ENCODE data around the gene CACUL1. TPM values are rescaled to one million over a fixed set of nuclear protein-coding genes. Genes with fewer than 3 reads are reported as not detected.

The CACUL1 gene
- total RNA-seq, 3 donors from 2014 or later = 39.2 to 54.0 (median 40.0) TPM

- H3K36me3 ChIP-seq (ENCODE audit: low read depth) = no peaks in the 10 kb centered on the region
- H3K4me1 ChIP-seq (ENCODE audit: low read depth) = no peaks in the 10 kb centered on the region
- H3K9me3 ChIP-seq = no peaks in the 10 kb centered on the region
- TF ChIP-seq CTCF (IDR thresholded peaks at IDR 0.05) = no peak
- intact Hi-C loops (cut with DNase I, micrococcal nuclease) = no loop called here
- H3K4me3 ChIP-seq = no peak overlapping the region
- DNase-seq (no peak), ATAC-seq (no peak)
Measured at GRCh38 chr10:118767297-118768040, 12.7 kb upstream of the CACUL1 start.

- DNase-seq (no peak), ATAC-seq (no peak)
- no peak for TF ChIP-seq CTCF (IDR thresholded peaks at IDR 0.05)
- intact Hi-C loops (cut with DNase I, micrococcal nuclease) = no loop called here
- Histone ChIP-seq H3K4me1 (ENCODE audit: low read depth) (no peaks in the 10 kb centered on the region), H3K36me3 (ENCODE audit: low read depth) (no peaks in the 10 kb centered on the region), H3K9me3 (no peaks in the 10 kb centered on the region), H3K4me3 (no peak overlapping the region)
Measured at GRCh38 chr10:118764195-118764594, 9.4 kb upstream of the CACUL1 start.

GRCh38 chr10:118763202-118763988 lies 8.6 kb upstream of the CACUL1 start:
- Histone ChIP-seq H3K9me3 (no peaks in the 10 kb centered on the region), H3K4me3 (no peak overlapping the region), H3K36me3 (ENCODE audit: low read depth) (no peaks in the 10 kb centered on the region), H3K4me1 (ENCODE audit: low read depth) (no peaks in the 10 kb centered on the region)
- ATAC-seq (no peak), DNase-seq (no peak)
- intact Hi-C loops (cut with DNase I, micrococcal nuclease) = no loop called here
- TF ChIP-seq CTCF (IDR thresholded peaks at IDR 0.05) = no peak

- TF ChIP-seq CTCF (IDR thresholded peaks at IDR 0.05) = no peak
- Histone ChIP-seq H3K4me3 (no peak overlapping the region), H3K4me1 (ENCODE audit: low read depth) (no peaks in the 10 kb centered on the region), H3K36me3 (ENCODE audit: low read depth) (no peaks in the 10 kb centered on the region), H3K9me3 (no peaks in the 10 kb centered on the region)
- intact Hi-C loops (cut with DNase I, micrococcal nuclease) = no loop called here
- DNase-seq (no peak), ATAC-seq (no peak)
Measured at GRCh38 chr10:118760265-118760664, 5.5 kb upstream of the CACUL1 start.

GRCh38 chr10:118758449-118758848 lies 3.7 kb upstream of the CACUL1 start:
- Histone ChIP-seq H3K9me3 (no peaks in the 10 kb centered on the region), H3K36me3 (ENCODE audit: low read depth) (no peaks in the 10 kb centered on the region), H3K4me3 (no peak overlapping the region), H3K4me1 (ENCODE audit: low read depth) (no peaks in the 10 kb centered on the region)
- intact Hi-C loops (cut with DNase I, micrococcal nuclease) = no loop called here
- no peak for TF ChIP-seq CTCF (IDR thresholded peaks at IDR 0.05)
- no peak for DNase-seq
- no peak for ATAC-seq
